ENCODE data around the gene FAM209A. TPM values are rescaled to one million over a fixed set of nuclear protein-coding genes. Genes with fewer than 3 reads are reported as not detected.
"Not testable (repeated sequence)": the region's sequence is repeated elsewhere in the genome, so short reads cannot be mapped to it uniquely, and the experiment has no call there.

Gene FAM209A
- 1.5 and 1.6 TPM in 2 replicates for total RNA-seq

GRCh38 chr20:56524444-56524843, at the start of gene FAM209A:
Gene FAM209A (plus strand): TSS chr20:56524744. CDS start chr20:56524809, 65 bp downstream.
- intact Hi-C loops (cut with micrococcal nuclease) = not testable (repeated sequence)

GRCh38 chr20:56483970-56484369, 40.6 kb upstream of the FAM209A start:
- intact Hi-C loops (cut with micrococcal nuclease) = no loop called here

- intact Hi-C loops (cut with micrococcal nuclease) = no loop called here
These were observed 37.3 kb upstream of the FAM209A start for GRCh38 chr20:56487216-56487615.

- intact Hi-C loops (cut with micrococcal nuclease) = no loop called here
These were observed 36.0 kb upstream of the FAM209A start for GRCh38 chr20:56488566-56488965.

GRCh38 chr20:56501116-56501515, 23.4 kb upstream of the FAM209A start:
- intact Hi-C loops (cut with micrococcal nuclease) = no loop called here

GRCh38 chr20:56503916-56504315, 20.6 kb upstream of the FAM209A start:
- intact Hi-C loops (cut with micrococcal nuclease) = no loop called here

- intact Hi-C loops (cut with micrococcal nuclease) = no loop called here
These were observed 20.1 kb upstream of the FAM209A start for GRCh38 chr20:56504373-56505005.

GRCh38 chr20:56506103-56506502, 18.4 kb upstream of the FAM209A start:
- intact Hi-C loops (cut with micrococcal nuclease) = no loop called here

- intact Hi-C loops (cut with micrococcal nuclease) = no loop called here
These were observed 12.6 kb upstream of the FAM209A start for GRCh38 chr20:56511926-56512325.

- intact Hi-C loops (cut with micrococcal nuclease) = no loop called here
These were observed 11.1 kb upstream of the FAM209A start for GRCh38 chr20:56513161-56514150.

GRCh38 chr20:56516631-56517030, 7.9 kb upstream of the FAM209A start:
- intact Hi-C loops (cut with micrococcal nuclease) = loop anchor here (1.0 kb wide), 1 partner anchor 116 kb away; no protein-coding TSS in a partner anchor

GRCh38 chr20:56517211-56517610, 7.3 kb upstream of the FAM209A start:
- intact Hi-C loops (cut with micrococcal nuclease) = no loop called here

- intact Hi-C loops (cut with micrococcal nuclease) = no loop called here
These were observed 6.9 kb upstream of the FAM209A start for GRCh38 chr20:56517641-56518040.

- intact Hi-C loops (cut with micrococcal nuclease) = no loop called here
These were observed 6.4 kb upstream of the FAM209A start for GRCh38 chr20:56518126-56518525.

GRCh38 chr20:56518721-56519398, 5.7 kb upstream of the FAM209A start:
- intact Hi-C loops (cut with micrococcal nuclease) = no loop called here

GRCh38 chr20:56519551-56519950, 5.0 kb upstream of the FAM209A start:
- intact Hi-C loops (cut with micrococcal nuclease) = no loop called here

- intact Hi-C loops (cut with micrococcal nuclease) = no loop called here
These were observed 4.4 kb upstream of the FAM209A start for GRCh38 chr20:56520180-56520579.

- intact Hi-C loops (cut with micrococcal nuclease) = not testable (repeated sequence)
These were observed 3.7 kb upstream of the FAM209A start for GRCh38 chr20:56520746-56521354.

GRCh38 chr20:56522311-56522710, 2.2 kb upstream of the FAM209A start:
- intact Hi-C loops (cut with micrococcal nuclease) = no loop called here

- intact Hi-C loops (cut with micrococcal nuclease) = no loop called here
These were observed 3.0 kb downstream of the FAM209A start for GRCh38 chr20:56527521-56527920.

- intact Hi-C loops (cut with micrococcal nuclease) = not testable (repeated sequence)
These were observed 8.4 kb downstream of the FAM209A start, which contains the start of gene FAM209B for GRCh38 chr20:56532946-56533345. Gene FAM209B (plus strand): TSS chr20:56533246. CDS start chr20:56533342, 96 bp downstream.
